Smooth muscle cell (in vitro differentiated cells): ENCODE results near the gene NKX2-1. TPM values are rescaled to one million over a fixed set of nuclear protein-coding genes. Genes with fewer than 3 reads are reported as not detected.

Experiments
- DNase-seq: peaks from one replicate; lab custom pipeline; 2025; ENCODE audit not compliant: unreplicated experiment; lab: John Stamatoyannopoulos, UW
- H2AFZ ChIP-seq: fragments of 200-600 bp; sonication (generic); 2 replicates; pipeline ENCODE4 v1.6.0; 2016; ENCODE audit warnings: antibody characterized with exemption, low read depth, mild to moderate bottlenecking
- H3F3A ChIP-seq: fragments of 200-600 bp; sonication (generic); 2 replicates; pipeline ENCODE4 v1.6.0; 2017; ENCODE audit warnings: antibody characterized with exemption, low read depth
- H3K27ac ChIP-seq: fragments of 200-600 bp; sonication (generic); 2 replicates; pipeline ENCODE4 v1.5.1; 2016; ENCODE audit warnings: low read depth, mild to moderate bottlenecking
- H3K27me3 ChIP-seq: fragments of 200-600 bp; sonication (generic); 2 replicates; pipeline ENCODE4 v1.6.1; 2016; ENCODE audit warnings: low read depth, mild to moderate bottlenecking
- H3K36me3 ChIP-seq: fragments of 200-600 bp; sonication (generic); 2 replicates; pipeline ENCODE4 v1.5.1; 2016; ENCODE audit warnings: low read depth
- H3K4me1 ChIP-seq: fragments of 200-600 bp; sonication (generic); 2 replicates; pipeline ENCODE4 v1.5.1; 2016; ENCODE audit warnings: low read depth
- H3K4me2 ChIP-seq: fragments of 200-600 bp; sonication (generic); 2 replicates; pipeline ENCODE4 v1.6.0; 2016; ENCODE audit warnings: mild to moderate bottlenecking
- H3K4me3 ChIP-seq: fragments of 200-600 bp; sonication (generic); 2 replicates; pipeline ENCODE4 v1.5.1; 2016; ENCODE audit warnings: mild to moderate bottlenecking
- H3K79me2 ChIP-seq: fragments of 200-600 bp; sonication (generic); 2 replicates; pipeline ENCODE4 v1.6.0; 2016; ENCODE audit warnings: low read depth, mild to moderate bottlenecking
- H3K9ac ChIP-seq: fragments of 200-600 bp; sonication (generic); 2 replicates; pipeline ENCODE4 v1.6.0; 2016; ENCODE audit warnings: low read depth
- H3K9me3 ChIP-seq: fragments of 200-600 bp; sonication (generic); replicated peaks from 2 replicates; pipeline ENCODE4 v1.5.1; 2016; ENCODE audit warnings: low read depth
- H4K20me1 ChIP-seq: fragments of 200-600 bp; sonication (generic); 2 replicates; pipeline ENCODE4 v1.6.0; 2016; ENCODE audit warnings: low read depth
- CTCF ChIP-seq: fragments of 200-600 bp; sonication (generic); IDR thresholded peaks from 2 replicates; pipeline ENCODE4 v1.5.1; 2017; ENCODE audit warnings: borderline replicate concordance, mild to moderate bottlenecking, antibody characterized with exemption; ENCODE audit not compliant: insufficient read depth, poor library complexity, severe bottlenecking
- WGBS: methylation state at CpG from one replicate; pipeline ENCODE4 v1.1.7; 2016; ENCODE audit warnings: low lambda C conversion rate; 5-methylcytosine and 5-hydroxymethylcytosine counted together
- polyA plus RNA-seq: library from polyadenylated mRNA; unstranded; fragments of >200 nt; fragmentation: Nextera tagmentation; extraction: Ambion mirVana; gene quantifications from 2 replicates; pipeline ENCODE4 v1.2.1, GENCODE V29; 2016
- total RNA-seq: library from RNA; depleted of rRNA; stranded (reverse); fragments of >200 nt; gene quantifications from 2 replicates; pipeline ENCODE4 v1.2.3, GENCODE V29; 2014

Gene NKX2-1
- total and polyA plus RNA-seq, 2 experiments from 2014 or later: not detected

GRCh38 chr14:36504771-36505175 lies 15.3 kb downstream of the NKX2-1 start:
- Histone ChIP-seq H3K9me3 (no peaks in the 10 kb centered on the region), H3K4me3 (no peak overlapping the region), H3K4me1 (peaks cover 17% of the 10 kb centered on the region), H3K9ac (no peak overlapping the region), H3K27ac (no peak overlapping the region), H3K36me3 (no peaks in the 10 kb centered on the region), H4K20me1 (no peaks in the 10 kb centered on the region), H3K27me3 (peaks cover 100% of the 10 kb centered on the region), H2AFZ (no peak overlapping the region), H3F3A (no peaks in the 10 kb centered on the region), H3K79me2 (no peaks in the 10 kb centered on the region), H3K4me2 (peak overlapping the region; percentile 75)
- DNase-seq: no peak
- TF ChIP-seq CTCF: no peak
- WGBS: 2% methylated on average over 6 of the region's 6 CpGs

GRCh38 chr14:36503771-36504741 lies 16.0 kb downstream of the NKX2-1 start:
- Histone ChIP-seq H3K79me2 (no peaks in the 10 kb centered on the region), H2AFZ (no peak overlapping the region), H3K27me3 (peaks cover 100% of the 10 kb centered on the region), H3K36me3 (no peaks in the 10 kb centered on the region), H3K4me3 (peak overlapping the region; percentile 17), H3K4me1 (peaks cover 17% of the 10 kb centered on the region), H3K4me2 (peak overlapping the region; percentile 75), H3K9me3 (no peaks in the 10 kb centered on the region), H3F3A (no peaks in the 10 kb centered on the region), H3K27ac (no peak overlapping the region), H4K20me1 (no peaks in the 10 kb centered on the region), H3K9ac (no peak overlapping the region)
- DNase-seq: no peak
- no peak for TF ChIP-seq CTCF
- 2% methylated on average over 63 of the region's 68 CpGs for WGBS

GRCh38 chr14:36502558-36503508 lies 17.2 kb downstream of the NKX2-1 start:
- Histone ChIP-seq H3K36me3 (no peaks in the 10 kb centered on the region), H3K79me2 (no peaks in the 10 kb centered on the region), H3K4me3 (no peak overlapping the region), H3K4me1 (peaks cover 17% of the 10 kb centered on the region), H2AFZ (no peak overlapping the region), H3K27me3 (peaks cover 100% of the 10 kb centered on the region), H4K20me1 (no peaks in the 10 kb centered on the region), H3K4me2 (no peak overlapping the region), H3K27ac (no peak overlapping the region), H3K9ac (no peak overlapping the region), H3F3A (no peaks in the 10 kb centered on the region), H3K9me3 (no peaks in the 10 kb centered on the region)
- TF ChIP-seq CTCF: no peak
- WGBS: 41% methylated on average over 2 of the region's 2 CpGs
- DNase-seq: no peak
